ENCODE results near the gene ALDH2. TPM values are rescaled to one million over a fixed set of nuclear protein-coding genes. Genes with fewer than 3 reads are reported as not detected.

The ALDH2 gene
- polyA plus RNA-seq, 1 donor (not counting 4 experiments of a cell fraction or from before 2014, with no cell fraction given), result 33.8 TPM

DNA sequence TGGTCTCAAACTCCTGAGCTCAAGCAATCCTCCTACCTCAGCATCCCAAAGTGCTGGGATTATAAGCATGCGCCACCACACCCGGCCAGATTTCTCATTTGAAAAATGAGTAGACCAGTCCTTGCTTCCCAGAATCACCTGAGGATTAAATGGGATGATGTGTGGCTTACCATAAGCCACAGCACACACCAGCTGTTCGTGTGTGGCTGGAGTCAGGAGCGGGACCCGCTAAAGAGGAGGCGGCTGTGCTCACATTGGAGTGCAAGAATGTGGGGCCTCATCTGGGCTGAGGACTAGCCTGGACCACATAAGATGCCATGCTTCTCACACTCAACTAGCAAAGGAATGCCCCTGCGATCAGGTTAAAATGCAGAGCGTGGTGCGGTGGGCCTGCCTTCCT lies 6.7 kb upstream of the ALDH2 start:
- no peak overlapping the region for H3K9ac ChIP-seq (ENCODE audit: control insufficient read depth, extremely low read depth, insufficient read depth, low read length)
- no peaks in the 10 kb centered on the region for H3K79me2 ChIP-seq (ENCODE audit: control insufficient read depth, insufficient read depth, low read length)
- no peak overlapping the region for H3K27ac ChIP-seq (ENCODE audit: control insufficient read depth, insufficient read depth, low read length)
- DNase-seq (ENCODE audit: low read depth, low spot score) (no peak), FAIRE-seq (no peak)
- H3K4me1 ChIP-seq (ENCODE audit: control insufficient read depth, extremely low read depth, insufficient read depth, low read length), result peaks cover 15% of the 10 kb centered on the region
- no peak overlapping the region for H3K4me3 ChIP-seq (ENCODE audit: control insufficient read depth in 2 of 3, extremely low read depth in 1 of 3, insufficient read depth in 2 of 3, low read depth in 1 of 3, low read length in 3 of 3)
- dilution Hi-C loops (cut with MboI; ENCODE audit: extremely low pct_ligation_motif_present, low sequenced_read_pairs), result no loop called here
- no peaks in the 10 kb centered on the region for H3K36me3 ChIP-seq (ENCODE audit: control insufficient read depth in 2 of 2, extremely low read depth in 1 of 2, insufficient read depth in 2 of 2, low read length in 2 of 2)
- H3K9me1 ChIP-seq (ENCODE audit: control insufficient read depth, extremely low read depth, insufficient read depth, low read length), result peaks cover 2% of the 10 kb centered on the region
- no peak overlapping the region for H3K4me2 ChIP-seq (ENCODE audit: control insufficient read depth, extremely low read depth, insufficient read depth, low read depth, low read length)
- TF ChIP-seq CTCF (optimal IDR thresholded peaks at IDR 0.05 in 1 of 3, IDR thresholded peaks at IDR 0.05 in 1 of 3, conservative IDR thresholded peaks at IDR 0.05 in 1 of 3; ENCODE audit: extremely low read depth in 1 of 3, insufficient read depth in 2 of 3, low read length in 3 of 3) (no peak), EZH2 (IDR thresholded peaks at IDR 0.05; ENCODE audit: low read length) (no peak)
- no peaks in the 10 kb centered on the region for H3K27me3 ChIP-seq (ENCODE audit: control insufficient read depth, extremely low read depth, insufficient read depth, low read length)
- H2AFZ ChIP-seq (ENCODE audit: control insufficient read depth, low read length), result no peak overlapping the region
- no peaks in the 10 kb centered on the region for H4K20me1 ChIP-seq (ENCODE audit: control insufficient read depth, extremely low read depth, insufficient read depth, low read length)
- no peaks in the 10 kb centered on the region for H3K9me3 ChIP-seq (ENCODE audit: control insufficient read depth, low read depth, low read length)

- H2AFZ ChIP-seq (ENCODE audit: control insufficient read depth, low read length), result no peak overlapping the region
- peaks cover 15% of the 10 kb centered on the region for H3K4me1 ChIP-seq (ENCODE audit: control insufficient read depth, extremely low read depth, insufficient read depth, low read length)
- H3K36me3 ChIP-seq (ENCODE audit: control insufficient read depth in 2 of 2, extremely low read depth in 1 of 2, insufficient read depth in 2 of 2, low read length in 2 of 2), result no peaks in the 10 kb centered on the region
- dilution Hi-C loops (cut with MboI; ENCODE audit: extremely low pct_ligation_motif_present, low sequenced_read_pairs), result no loop called here
- no peaks in the 10 kb centered on the region for H4K20me1 ChIP-seq (ENCODE audit: control insufficient read depth, extremely low read depth, insufficient read depth, low read length)
- no peak for DNase-seq (ENCODE audit: low read depth, low spot score)
- no peak overlapping the region for H3K4me3 ChIP-seq (ENCODE audit: control insufficient read depth in 2 of 3, extremely low read depth in 1 of 3, insufficient read depth in 2 of 3, low read depth in 1 of 3, low read length in 3 of 3)
- H3K27ac ChIP-seq (ENCODE audit: control insufficient read depth, insufficient read depth, low read length), result no peak overlapping the region
- no peaks in the 10 kb centered on the region for H3K79me2 ChIP-seq (ENCODE audit: control insufficient read depth, insufficient read depth, low read length)
- H3K4me2 ChIP-seq (ENCODE audit: control insufficient read depth, extremely low read depth, insufficient read depth, low read depth, low read length), result no peak overlapping the region
- no peak overlapping the region for H3K9ac ChIP-seq (ENCODE audit: control insufficient read depth, extremely low read depth, insufficient read depth, low read length)
- no peaks in the 10 kb centered on the region for H3K27me3 ChIP-seq (ENCODE audit: control insufficient read depth, extremely low read depth, insufficient read depth, low read length)
- FAIRE-seq, result no peak
- H3K9me1 ChIP-seq (ENCODE audit: control insufficient read depth, extremely low read depth, insufficient read depth, low read length), result peaks cover 2% of the 10 kb centered on the region
- H3K9me3 ChIP-seq (ENCODE audit: control insufficient read depth, low read depth, low read length), result no peaks in the 10 kb centered on the region
- TF ChIP-seq CTCF (optimal IDR thresholded peaks at IDR 0.05 in 1 of 3, IDR thresholded peaks at IDR 0.05 in 1 of 3, conservative IDR thresholded peaks at IDR 0.05 in 1 of 3; ENCODE audit: extremely low read depth in 1 of 3, insufficient read depth in 2 of 3, low read length in 3 of 3), result no peak
- TF ChIP-seq EZH2 (IDR thresholded peaks at IDR 0.05; ENCODE audit: low read length), result no peak
Observed at GRCh38 chr12:111761099-111761498, 5.6 kb upstream of the ALDH2 start.

Data from keratinocyte (primary cell).